OCI-LY1 (cell line): ENCODE results near the gene CTBP2.

ENCODE experiments used
- EZH2 ChIP-seq: fragments of 200-600 bp; sonication (generic), shearing (Covaris generic); IDR thresholded peaks from 2 replicates; pipeline ENCODE4 v1.8.0; 2017; ENCODE audit warnings: borderline replicate concordance, mixed run types, mild to moderate bottlenecking, antibody characterized with exemption, low read length, moderate library complexity, mixed read lengths
- TF ChIP-seq, protein P1 (sequence below): fragments of 200-600 bp; sonication (generic), shearing (Covaris generic); IDR thresholded peaks from 2 replicates; pipeline ENCODE4 v1.5.1; 2017; ENCODE audit warnings: mild to moderate bottlenecking, antibody characterized with exemption, low read length, moderate library complexity, mixed read lengths

DNA sequence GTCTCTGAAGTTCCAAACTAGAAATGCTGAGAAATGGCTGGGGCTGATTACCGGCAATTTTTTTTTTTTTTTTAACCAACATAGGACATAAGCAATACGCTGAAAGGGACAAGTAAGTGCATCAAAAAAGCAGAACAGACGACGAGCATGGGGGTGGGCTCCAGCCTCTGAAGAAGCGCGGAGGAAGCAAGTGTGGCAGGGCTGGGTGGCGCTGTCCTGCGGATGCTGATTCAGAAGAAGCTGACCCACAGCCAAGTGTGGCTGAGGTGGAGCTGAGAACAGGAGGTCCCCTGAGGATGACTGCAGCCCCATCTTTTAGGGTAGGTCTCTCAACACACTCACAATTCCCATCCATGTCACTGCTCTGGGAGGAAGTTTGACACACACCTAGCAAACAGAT, 65.6 kb downstream of the CTBP2 start:
- TF ChIP-seq EZH2, result no peak
- TF ChIP-seq, protein P1, sequence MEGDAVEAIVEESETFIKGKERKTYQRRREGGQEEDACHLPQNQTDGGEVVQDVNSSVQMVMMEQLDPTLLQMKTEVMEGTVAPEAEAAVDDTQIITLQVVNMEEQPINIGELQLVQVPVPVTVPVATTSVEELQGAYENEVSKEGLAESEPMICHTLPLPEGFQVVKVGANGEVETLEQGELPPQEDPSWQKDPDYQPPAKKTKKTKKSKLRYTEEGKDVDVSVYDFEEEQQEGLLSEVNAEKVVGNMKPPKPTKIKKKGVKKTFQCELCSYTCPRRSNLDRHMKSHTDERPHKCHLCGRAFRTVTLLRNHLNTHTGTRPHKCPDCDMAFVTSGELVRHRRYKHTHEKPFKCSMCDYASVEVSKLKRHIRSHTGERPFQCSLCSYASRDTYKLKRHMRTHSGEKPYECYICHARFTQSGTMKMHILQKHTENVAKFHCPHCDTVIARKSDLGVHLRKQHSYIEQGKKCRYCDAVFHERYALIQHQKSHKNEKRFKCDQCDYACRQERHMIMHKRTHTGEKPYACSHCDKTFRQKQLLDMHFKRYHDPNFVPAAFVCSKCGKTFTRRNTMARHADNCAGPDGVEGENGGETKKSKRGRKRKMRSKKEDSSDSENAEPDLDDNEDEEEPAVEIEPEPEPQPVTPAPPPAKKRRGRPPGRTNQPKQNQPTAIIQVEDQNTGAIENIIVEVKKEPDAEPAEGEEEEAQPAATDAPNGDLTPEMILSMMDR, result no peak
